ENCODE measurements around the gene AUTS2.
"Not testable (repeated sequence)": the region's sequence is repeated elsewhere in the genome, so short reads cannot be mapped to it uniquely, and the experiment has no call there.

Gene AUTS2

GRCh38 chr7:70646536-70647248, 1048.4 kb downstream of the AUTS2 start:
- DNase-seq, result no peak

- DNase-seq, result peak; percentile 23 to 95 (median 44)
Observed at GRCh38 chr7:70647801-70648498, 1049.7 kb downstream of the AUTS2 start.

- not testable (repeated sequence) for DNase-seq
Observed at GRCh38 chr7:70648499-70648861, 1050.2 kb downstream of the AUTS2 start.

GRCh38 chr7:70649323-70649722, 1051.0 kb downstream of the AUTS2 start:
- no peak for DNase-seq

GRCh38 chr7:70654146-70654545, 1055.9 kb downstream of the AUTS2 start:
- DNase-seq, result no peak

GRCh38 chr7:70654979-70655378, 1056.7 kb downstream of the AUTS2 start:
- DNase-seq, result no peak

- DNase-seq, result no peak
Observed at GRCh38 chr7:70655694-70656093, 1057.4 kb downstream of the AUTS2 start.

GRCh38 chr7:70657571-70657970, 1059.3 kb downstream of the AUTS2 start:
- DNase-seq, result no peak

- no peak for DNase-seq
Observed at GRCh38 chr7:70657989-70658632, 1059.8 kb downstream of the AUTS2 start.

GRCh38 chr7:70659263-70659662, 1061.0 kb downstream of the AUTS2 start:
- no peak for DNase-seq

GRCh38 chr7:70660154-70660818, 1062.0 kb downstream of the AUTS2 start:
- DNase-seq, result peak in 2 of 5 experiments; percentile 62 to 89

GRCh38 chr7:70660819-70661191, 1062.5 kb downstream of the AUTS2 start:
- DNase-seq, result no peak

GRCh38 chr7:70663680-70664079, 1065.4 kb downstream of the AUTS2 start:
- DNase-seq, result no peak

- no peak for DNase-seq
Observed at GRCh38 chr7:70665997-70666396, 1067.7 kb downstream of the AUTS2 start.

GRCh38 chr7:70667406-70667805, 1069.1 kb downstream of the AUTS2 start:
- DNase-seq, result no peak

GRCh38 chr7:70668606-70669358, 1070.5 kb downstream of the AUTS2 start:
- DNase-seq, result no peak

- peak in 1 of 5 experiments; percentile 60 for DNase-seq
Observed at GRCh38 chr7:70669854-70670253, 1071.6 kb downstream of the AUTS2 start.

- no peak for DNase-seq
Observed at GRCh38 chr7:70670288-70670687, 1072.0 kb downstream of the AUTS2 start.

- no peak for DNase-seq
Observed at GRCh38 chr7:70673778-70674570, 1075.7 kb downstream of the AUTS2 start.

GRCh38 chr7:70674571-70675010, 1076.3 kb downstream of the AUTS2 start:
- no peak for DNase-seq

GRCh38 chr7:70676243-70676642, 1078.0 kb downstream of the AUTS2 start:
- DNase-seq, result no peak

All from T-helper 2 cell (primary cell).